Head of caudate nucleus (tissue), 42 donors: Measurements from ENCODE around the gene PLEKHG3.
"Not testable (repeated sequence)": the region's sequence is repeated elsewhere in the genome, so short reads cannot be mapped to it uniquely, and the experiment has no call there.

Experiments used
- DNase-seq, 42 donors: peaks; one replicate each; pipeline versions ENCODE4 v3.0.0 to v3.0.0-alpha.2; 2020 to 2021; ENCODE audit warnings: mixed read lengths in 7 of 42
- intact Hi-C: fragments of 100-400 bp; cut with DNase I; formaldehyde crosslinking; loops from one replicate; pipeline ENCODE4 v1.15.0; 2022

PLEKHG3 gene

DNA sequence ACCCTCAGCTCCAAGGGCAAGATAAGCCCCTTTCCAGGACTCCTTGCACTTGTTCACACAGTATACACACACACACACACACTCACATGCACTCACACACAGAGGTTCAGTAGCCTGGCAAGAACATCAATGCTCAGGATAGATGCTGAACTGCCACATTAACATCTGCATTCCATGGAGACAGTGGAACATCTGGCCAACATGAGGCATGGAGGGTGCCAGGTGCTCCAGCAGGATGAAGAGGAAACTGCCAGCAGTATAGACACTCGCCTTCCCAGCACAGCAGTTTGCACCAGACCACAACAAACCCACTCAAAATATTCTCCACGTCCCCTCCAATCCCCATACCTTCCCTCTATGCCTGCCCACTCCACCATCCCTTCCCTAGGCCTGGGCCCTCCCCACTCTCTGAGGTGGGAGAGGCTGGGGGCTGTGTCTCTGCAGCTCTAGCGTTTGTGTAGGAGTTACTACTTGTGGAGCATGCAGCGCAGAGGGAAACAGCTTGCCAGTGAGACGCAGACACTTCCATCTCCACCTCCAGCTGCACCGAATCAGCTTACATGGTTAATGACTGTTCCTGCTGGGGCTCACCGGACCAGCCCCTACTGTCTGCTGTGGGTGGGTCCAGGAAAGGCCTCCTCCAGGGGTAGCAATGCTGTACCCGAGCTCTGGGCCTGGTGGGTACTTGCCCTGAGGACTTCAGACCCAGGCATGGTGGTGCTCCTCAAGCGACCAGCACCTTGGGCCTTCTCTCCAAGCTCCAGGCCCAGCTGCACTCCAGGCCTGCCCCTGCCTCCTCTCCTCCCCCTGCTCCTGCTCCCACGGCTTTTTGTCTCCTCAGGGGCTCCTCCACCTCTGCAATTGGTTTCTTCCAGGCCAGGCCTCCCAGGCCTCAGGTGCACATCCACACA, 18.6 kb upstream of the PLEKHG3 start:
- intact Hi-C loops: no loop called here
- DNase-seq: peak in 5 of 42 donors; percentile 51 to 62 (median 55)

DNA sequence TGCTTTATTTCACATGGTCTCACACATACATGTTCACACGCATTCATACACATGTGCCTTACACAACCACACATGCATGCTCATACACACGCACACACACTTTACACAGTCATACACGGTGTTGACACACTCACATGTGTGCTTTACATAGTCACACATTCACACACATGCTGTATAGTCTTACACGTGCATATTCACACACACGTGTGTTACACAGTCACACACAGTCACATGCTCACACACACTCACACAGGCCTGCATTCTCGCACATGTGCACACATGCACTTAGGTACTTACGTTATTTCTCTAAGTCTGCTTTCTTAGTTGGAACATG, 18.0 kb upstream of the PLEKHG3 start:
- intact Hi-C loops: no loop called here
- DNase-seq: no peak

DNA sequence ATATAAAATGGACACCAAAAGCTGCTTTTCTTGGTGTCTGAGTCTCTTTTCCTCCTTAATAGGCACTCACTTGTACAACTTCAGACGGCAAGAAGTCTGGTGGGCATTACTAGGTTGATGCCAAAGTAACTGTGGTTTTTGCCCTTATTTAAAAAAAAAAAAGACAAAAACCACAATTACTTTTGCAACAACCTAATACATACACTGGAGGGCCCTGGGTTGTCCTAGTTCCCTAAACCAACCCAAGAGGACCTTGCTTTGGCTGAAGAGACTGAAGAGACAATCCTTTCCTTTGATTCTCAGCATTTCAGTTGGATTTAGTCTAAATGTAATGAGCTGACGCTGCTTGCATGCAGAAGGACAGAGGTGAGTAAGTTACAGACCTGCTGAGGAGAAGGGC, 16.2 kb upstream of the PLEKHG3 start:
- peak in 1 of 42 donors; percentile 38 for DNase-seq
- intact Hi-C loops: no loop called here

DNA sequence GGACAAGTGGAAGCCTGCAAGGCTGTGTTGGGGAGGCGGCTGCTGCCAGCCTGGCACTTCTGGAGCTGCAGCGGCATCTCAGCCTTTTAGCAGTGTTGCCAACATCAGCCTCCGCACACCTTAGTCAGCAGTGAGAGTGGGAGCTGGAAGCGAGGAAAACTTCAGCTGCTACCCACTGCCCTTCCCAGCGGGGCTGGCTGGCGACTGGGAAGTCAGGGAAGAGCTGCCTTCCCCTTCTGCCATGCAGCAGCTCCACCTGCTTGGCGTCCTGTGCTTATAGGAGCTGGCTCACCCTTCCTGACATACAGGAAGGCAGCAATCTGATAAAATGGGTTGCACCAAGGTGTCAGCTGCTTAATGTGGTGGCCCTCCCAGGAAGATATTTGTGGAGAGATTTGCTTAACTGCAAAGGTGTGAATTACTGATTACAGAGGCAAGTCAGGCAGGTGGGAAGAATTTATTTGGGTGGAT, 15.4 kb upstream of the PLEKHG3 start:
- intact Hi-C loops: no loop called here
- DNase-seq: peak in 33 of 42 donors; percentile 37 to 87 (median 65)

DNA sequence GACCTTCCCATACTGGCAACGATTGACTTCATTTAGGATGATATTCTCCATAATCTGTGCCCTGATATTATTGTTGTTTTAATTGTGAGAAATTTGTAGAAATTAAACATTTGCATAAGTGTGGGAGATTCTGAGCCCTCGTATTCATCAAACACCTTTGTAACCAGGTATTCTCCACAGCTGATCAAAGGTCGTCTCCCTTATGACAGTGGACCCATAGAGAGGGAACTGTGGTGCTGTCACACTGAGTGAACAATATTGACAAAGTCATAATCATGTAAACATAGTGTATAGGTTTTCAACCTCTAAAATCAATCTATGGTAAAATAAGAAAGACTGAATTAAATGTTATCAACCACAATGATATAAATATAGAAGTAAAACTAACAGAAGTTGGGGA, 14.9 kb upstream of the PLEKHG3 start:
- intact Hi-C loops: no loop called here
- no peak for DNase-seq

GRCh38 chr14:64690607-64691006, 13.6 kb upstream of the PLEKHG3 start:
- intact Hi-C loops, DNase-seq: not testable (repeated sequence)

DNA sequence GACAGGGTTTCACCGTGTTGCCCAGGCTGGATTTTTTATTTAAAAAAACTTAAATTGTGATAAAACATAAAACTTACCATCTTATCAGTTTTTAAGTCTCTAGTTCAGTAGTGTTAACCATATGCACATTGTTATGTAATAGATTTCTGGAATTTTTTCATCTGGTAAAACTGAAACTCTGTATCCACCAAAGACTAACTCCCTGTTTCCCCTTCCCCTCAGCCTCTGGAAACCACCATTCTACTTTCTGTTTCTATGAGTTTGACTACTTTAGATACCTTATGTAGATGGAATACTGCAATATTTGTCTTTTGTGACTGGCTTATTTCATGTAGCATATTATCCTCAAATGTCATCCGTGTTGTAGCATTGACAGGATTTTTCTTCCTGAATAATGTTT, 12.8 kb upstream of the PLEKHG3 start:
- intact Hi-C loops: no loop called here
- DNase-seq: no peak

DNA sequence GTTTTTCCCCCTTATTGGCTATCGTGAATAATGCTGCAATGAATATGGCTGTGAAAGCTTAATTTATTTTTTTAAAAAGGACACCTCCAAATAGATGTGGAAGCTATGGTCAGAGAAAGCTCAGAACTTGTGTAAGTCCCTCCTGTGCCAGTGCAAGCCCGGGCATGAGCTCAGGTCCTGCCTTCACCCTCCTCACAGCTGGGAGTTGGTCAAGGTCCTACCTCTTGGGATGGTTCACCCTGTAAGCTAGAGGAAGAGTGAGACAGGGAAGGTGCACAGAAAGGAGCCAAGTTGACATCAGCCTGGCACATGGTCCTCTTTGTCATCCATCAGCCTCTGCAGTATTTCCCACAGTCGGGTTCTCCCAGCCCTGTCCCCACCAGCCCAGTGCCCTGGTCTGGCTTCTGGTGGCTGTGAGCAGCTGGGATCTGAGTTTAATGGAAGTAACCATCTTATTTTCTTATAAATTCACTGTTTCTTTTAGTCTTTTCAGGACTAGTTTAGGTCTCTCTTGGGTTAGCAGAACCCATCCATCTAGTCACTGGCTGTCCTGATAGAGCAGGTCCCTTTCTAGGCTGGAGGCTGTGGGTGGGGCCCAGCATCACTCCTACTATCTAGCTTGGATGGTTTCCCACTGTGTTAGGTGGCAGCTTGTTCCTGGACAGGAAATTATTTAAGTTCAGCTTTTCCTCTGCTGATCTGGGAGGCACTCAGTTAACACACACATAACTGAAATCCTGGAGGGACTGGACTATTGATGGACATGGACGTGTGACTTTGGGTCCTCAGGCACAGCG, 11.8 kb upstream of the PLEKHG3 start:
- peak in 6 of 42 donors; percentile 5 to 42 (median 28) for DNase-seq
- intact Hi-C loops: no loop called here

GRCh38 chr14:64692986-64693809, 11.0 kb upstream of the PLEKHG3 start:
- intact Hi-C loops: no loop called here
- peak in 8 of 42 donors; percentile 4 to 45 (median 20) for DNase-seq

- DNase-seq: peak in 5 of 42 donors; percentile 9 to 41 (median 28)
- intact Hi-C loops: no loop called here
Measured at GRCh38 chr14:64693810-64694165, 10.4 kb upstream of the PLEKHG3 start.

DNA sequence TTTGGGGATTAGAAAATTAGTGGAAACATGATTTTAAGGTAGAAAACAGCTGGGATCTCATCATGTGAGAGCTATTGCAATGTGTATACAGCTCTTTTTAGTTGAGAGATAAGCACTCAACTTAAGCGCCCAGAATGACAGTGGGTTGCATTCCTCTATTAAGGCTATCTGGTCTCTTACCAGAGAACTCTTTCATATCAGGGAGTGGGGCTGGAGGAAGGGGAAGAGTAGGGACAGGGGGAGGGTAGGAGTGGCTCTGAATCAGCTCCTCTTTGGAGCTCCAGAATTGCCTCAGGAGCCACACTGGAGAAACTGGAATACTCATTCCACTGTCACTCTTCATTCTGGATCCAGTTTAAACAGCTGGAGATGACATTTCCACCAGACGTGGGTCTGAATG, 9.2 kb upstream of the PLEKHG3 start:
- DNase-seq: peak in 4 of 42 donors; percentile 7 to 20 (median 14)
- intact Hi-C loops: no loop called here

DNA sequence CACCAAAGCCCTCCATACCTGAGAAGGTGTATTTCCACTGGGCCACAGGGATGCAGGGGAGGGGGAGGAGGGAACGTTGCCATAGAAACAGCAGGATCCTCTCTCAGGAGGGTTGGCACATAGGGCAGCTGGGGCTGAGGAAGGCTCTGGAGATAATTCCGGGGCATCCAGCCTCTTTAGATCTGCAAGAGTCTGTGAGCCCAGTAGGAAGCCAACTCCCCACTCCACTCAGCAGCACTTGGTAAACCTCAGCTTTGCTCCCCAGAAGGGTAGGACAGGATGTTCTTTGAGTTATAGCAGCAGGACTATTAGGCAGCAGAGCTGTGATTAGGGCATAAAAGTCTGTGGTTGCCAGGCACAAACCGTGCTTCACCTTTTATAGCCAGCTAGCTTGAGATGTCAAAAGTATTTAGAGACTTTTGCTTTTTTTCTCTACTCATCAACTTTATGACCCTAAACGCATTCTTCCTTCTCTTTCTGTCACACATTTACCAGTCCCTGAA, 7.8 kb upstream of the PLEKHG3 start:
- intact Hi-C loops: no loop called here
- DNase-seq: peak in 4 of 42 donors; percentile 7 to 35 (median 20)

- intact Hi-C loops: no loop called here
- DNase-seq: peak in 3 of 42 donors; percentile 11 to 13 (median 12)
Measured at GRCh38 chr14:64698903-64699302, 5.3 kb upstream of the PLEKHG3 start.

DNA sequence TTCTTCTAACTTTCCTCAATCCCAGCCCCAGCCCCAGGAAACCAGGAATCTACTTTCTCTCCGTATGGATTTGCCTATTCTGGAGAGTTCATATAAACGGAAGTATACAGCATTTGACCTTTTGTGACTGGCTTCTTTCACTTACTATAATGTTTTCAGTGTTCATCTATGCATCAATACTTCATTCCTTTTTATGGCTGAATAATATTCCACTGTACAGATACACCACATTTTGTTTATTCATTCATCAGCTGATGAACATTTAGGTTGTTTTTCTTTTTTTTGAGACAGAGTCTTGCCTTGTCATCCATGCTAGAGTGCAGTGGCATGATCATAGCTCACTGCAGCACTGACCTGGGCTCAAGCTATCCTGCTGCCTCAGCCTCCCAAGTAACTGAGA, 3.9 kb upstream of the PLEKHG3 start:
- DNase-seq: peak in 2 of 42 donors; percentile 4 to 5

GRCh38 chr14:64700894-64701293, 3.3 kb upstream of the PLEKHG3 start:
- peak in 2 of 42 donors; percentile 9 to 11 for DNase-seq
- intact Hi-C loops: no loop called here

More for the DNA sequence above, 3.9 kb upstream of the PLEKHG3 start:
- intact Hi-C loops: no loop called here

GRCh38 chr14:64701660-64702059, 2.6 kb upstream of the PLEKHG3 start:
- intact Hi-C loops: no loop called here
- DNase-seq: peak in 6 of 42 donors; percentile 17 to 62 (median 40)

DNA sequence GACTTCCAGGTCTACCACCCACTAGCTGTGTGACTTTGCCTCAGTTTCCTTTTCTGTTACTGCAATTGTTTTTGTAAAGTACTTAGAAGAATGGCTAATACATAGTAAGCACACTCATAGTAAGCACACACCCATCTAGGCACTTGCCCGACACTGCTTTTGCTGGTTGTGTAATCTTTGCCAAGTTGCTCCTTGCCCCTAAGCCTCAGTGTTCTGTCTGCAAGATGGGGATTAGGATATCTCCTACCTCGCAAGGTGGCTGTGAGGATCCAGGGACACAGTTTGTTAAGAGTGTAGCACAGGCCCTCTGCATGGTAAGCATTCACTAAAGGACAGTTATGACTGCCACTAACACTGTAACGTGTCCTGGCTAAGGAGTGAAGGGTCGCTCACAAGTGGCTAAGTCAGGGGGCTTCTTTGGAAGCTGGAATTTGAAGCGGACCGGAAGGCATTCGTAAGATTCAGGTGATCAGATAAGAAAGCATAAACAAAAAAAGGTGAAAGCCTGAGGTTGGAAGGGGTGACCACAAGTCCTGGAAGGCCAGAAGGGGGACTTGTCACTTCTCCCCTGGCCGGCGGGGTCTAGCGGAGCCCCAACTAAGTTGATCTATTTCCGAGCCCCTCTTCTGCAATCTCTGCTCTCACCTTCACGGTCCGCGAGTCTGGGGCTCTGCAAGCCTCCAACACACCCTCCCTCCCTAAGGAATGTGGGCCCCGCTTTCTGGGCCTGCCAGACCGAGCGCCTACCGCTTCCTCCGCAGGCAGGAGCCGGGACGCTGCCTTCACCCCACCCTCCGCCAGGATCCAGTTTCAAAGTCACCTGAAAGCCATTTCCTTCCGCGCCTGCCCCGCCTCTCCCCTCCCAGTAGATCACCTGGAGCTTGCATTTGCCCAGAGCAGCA, 1.5 kb upstream of the PLEKHG3 start:
- intact Hi-C loops: no loop called here
- peak in 4 of 42 donors; percentile 14 to 40 (median 30) for DNase-seq
